SK-N-MC (cell line): ENCODE results near the gene FGA.

ENCODE experiments used
- EZH2 ChIP-seq: fragments of 200-600 bp; sonication (generic); IDR thresholded peaks from one replicate; pipeline ENCODE4 v1.6.1; 2017; ENCODE audit warnings: antibody characterized with exemption
- POLR2AphosphoS5 ChIP-seq: IDR thresholded peaks from 2 replicates; pipeline ENCODE4 v1.6.1; 2012; ENCODE audit warnings: mild to moderate bottlenecking, low read depth, low read length, borderline replicate concordance

GRCh38 chr4:154622598-154622997, 32.1 kb upstream of the FGA start:
- no peak for TF ChIP-seq EZH2
- TF ChIP-seq POLR2AphosphoS5: no peak
